ENCODE measurements around the gene TENM3. TPM values are rescaled to one million over a fixed set of nuclear protein-coding genes. Genes with fewer than 3 reads are reported as not detected.

TENM3 gene
- total and polyA plus RNA-seq, 2 experiments from 2014 or later, result 16.1 to 70.9 TPM

DNA sequence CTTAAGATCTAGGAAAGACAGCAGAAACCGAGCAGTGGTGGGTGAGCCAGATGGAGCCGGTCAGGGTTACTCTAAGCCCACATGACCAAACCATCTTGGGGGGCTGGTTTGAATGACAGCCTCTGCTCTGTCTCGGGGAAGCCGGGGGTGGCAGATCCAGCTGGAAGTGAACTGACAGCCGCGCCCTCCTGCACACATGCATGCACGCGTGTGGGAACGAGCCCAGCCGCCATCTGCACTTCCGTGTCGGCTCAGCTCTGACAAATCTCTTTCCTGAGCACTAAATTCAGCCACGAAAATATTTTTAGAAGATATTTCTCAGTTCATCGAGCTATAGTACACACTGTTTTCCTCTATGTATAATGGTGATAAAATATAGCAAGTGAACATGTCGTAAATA lies 558.4 kb downstream of the TENM3 start:
- Histone ChIP-seq H3K4me1 (ENCODE audit: insufficient read depth) (no peaks in the 10 kb centered on the region), H3K27me3 (no peaks in the 10 kb centered on the region), H4K20me1 (ENCODE audit: insufficient read depth, poor library complexity, severe bottlenecking) (no peaks in the 10 kb centered on the region), H3K9me2 (replicated peaks; ENCODE audit: insufficient read depth) (no peaks in the 10 kb centered on the region), H3K79me2 (no peaks in the 10 kb centered on the region), H3K27ac (no peak overlapping the region), H2AFZ (no peak overlapping the region), H3K4me2 (no peak overlapping the region), H3K9me3 (ENCODE audit: low read depth) (no peaks in the 10 kb centered on the region), H3K36me3 (replicated peaks; ENCODE audit: insufficient read depth, low read depth) (no peaks in the 10 kb centered on the region), H3K4me3 (no peak overlapping the region)
- TF ChIP-seq, protein P1, sequence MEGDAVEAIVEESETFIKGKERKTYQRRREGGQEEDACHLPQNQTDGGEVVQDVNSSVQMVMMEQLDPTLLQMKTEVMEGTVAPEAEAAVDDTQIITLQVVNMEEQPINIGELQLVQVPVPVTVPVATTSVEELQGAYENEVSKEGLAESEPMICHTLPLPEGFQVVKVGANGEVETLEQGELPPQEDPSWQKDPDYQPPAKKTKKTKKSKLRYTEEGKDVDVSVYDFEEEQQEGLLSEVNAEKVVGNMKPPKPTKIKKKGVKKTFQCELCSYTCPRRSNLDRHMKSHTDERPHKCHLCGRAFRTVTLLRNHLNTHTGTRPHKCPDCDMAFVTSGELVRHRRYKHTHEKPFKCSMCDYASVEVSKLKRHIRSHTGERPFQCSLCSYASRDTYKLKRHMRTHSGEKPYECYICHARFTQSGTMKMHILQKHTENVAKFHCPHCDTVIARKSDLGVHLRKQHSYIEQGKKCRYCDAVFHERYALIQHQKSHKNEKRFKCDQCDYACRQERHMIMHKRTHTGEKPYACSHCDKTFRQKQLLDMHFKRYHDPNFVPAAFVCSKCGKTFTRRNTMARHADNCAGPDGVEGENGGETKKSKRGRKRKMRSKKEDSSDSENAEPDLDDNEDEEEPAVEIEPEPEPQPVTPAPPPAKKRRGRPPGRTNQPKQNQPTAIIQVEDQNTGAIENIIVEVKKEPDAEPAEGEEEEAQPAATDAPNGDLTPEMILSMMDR (IDR thresholded peaks at IDR 0.05; ENCODE audit: poor library complexity), result no peak
- no peak for TF ChIP-seq EZH2phosphoT487 (IDR thresholded peaks at IDR 0.05; ENCODE audit: low read depth, severe bottlenecking, unreplicated experiment)
- no peak for TF ChIP-seq EZH2 (IDR thresholded peaks at IDR 0.05; ENCODE audit: borderline replicate concordance)
- DNase-seq (ENCODE audit: low spot score), result no peak
- 91% methylated on average over 15 of the region's 15 CpGs for WGBS (ENCODE audit: low lambda C conversion rate, missing lambda C conversion rate)

DNA sequence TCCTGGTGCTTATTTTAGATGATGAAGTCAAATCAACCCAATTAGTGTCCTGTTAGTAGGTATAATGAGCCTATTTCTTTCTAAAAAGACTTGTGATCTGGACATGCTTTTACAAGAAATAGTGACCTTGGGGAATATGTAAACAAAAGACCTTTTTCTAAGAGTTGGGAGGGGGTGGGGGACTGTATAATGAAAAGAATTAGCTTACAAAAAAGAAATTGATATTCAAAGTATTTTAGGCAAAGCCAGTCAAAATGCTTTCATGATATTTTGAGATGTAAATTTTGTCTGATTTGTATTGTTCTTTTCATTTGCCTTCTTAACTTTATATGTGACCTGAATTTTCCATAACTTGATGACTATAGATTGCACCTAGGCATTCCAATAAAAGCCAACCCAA lies 559.4 kb downstream of the TENM3 start:
- no peak for DNase-seq (ENCODE audit: low spot score)
- no peaks in the 10 kb centered on the region for H4K20me1 ChIP-seq (ENCODE audit: insufficient read depth, poor library complexity, severe bottlenecking)
- H3K9me3 ChIP-seq (ENCODE audit: low read depth), result no peaks in the 10 kb centered on the region
- no peaks in the 10 kb centered on the region for H3K27me3 ChIP-seq
- TF ChIP-seq EZH2phosphoT487 (IDR thresholded peaks at IDR 0.05; ENCODE audit: low read depth, severe bottlenecking, unreplicated experiment) (no peak), EZH2 (IDR thresholded peaks at IDR 0.05; ENCODE audit: borderline replicate concordance) (no peak)
- TF ChIP-seq, protein P1 (IDR thresholded peaks at IDR 0.05; ENCODE audit: poor library complexity), result no peak
- H3K79me2 ChIP-seq, result no peaks in the 10 kb centered on the region
- no peaks in the 10 kb centered on the region for H3K36me3 ChIP-seq (replicated peaks; ENCODE audit: insufficient read depth, low read depth)
- no peaks in the 10 kb centered on the region for H3K9me2 ChIP-seq (replicated peaks; ENCODE audit: insufficient read depth)
- H2AFZ ChIP-seq, result no peak overlapping the region
- H3K4me2 ChIP-seq, result no peak overlapping the region
- no peak overlapping the region for H3K27ac ChIP-seq
- H3K4me3 ChIP-seq, result no peak overlapping the region
- H3K4me1 ChIP-seq (ENCODE audit: insufficient read depth), result peaks cover 6% of the 10 kb centered on the region

DNA sequence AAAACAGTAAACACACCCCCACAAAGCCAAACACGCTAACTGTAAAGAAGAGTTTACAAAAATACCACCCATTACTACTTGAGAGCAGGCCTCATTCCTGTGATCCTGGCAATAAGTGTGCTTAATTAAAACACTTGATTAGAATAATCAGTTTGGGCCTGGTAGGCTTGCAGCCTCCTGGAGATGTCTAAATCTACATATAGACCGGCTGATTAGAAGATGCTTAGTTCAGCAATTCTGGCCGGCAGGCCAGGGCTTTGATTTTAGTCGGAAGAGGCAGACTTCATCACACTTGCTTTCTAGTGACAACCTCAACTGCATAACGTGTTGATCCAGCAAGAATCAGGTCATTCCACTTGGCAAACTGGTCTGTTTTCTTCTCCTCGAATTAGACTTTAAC lies 560.0 kb downstream of the TENM3 start:
- no peak overlapping the region for H3K27ac ChIP-seq
- WGBS (ENCODE audit: low lambda C conversion rate, missing lambda C conversion rate), result 64% methylated on average over 6 of the region's 6 CpGs
- H3K4me3 ChIP-seq, result no peak overlapping the region
- no peak for TF ChIP-seq EZH2 (IDR thresholded peaks at IDR 0.05; ENCODE audit: borderline replicate concordance)
- TF ChIP-seq, protein P1 (IDR thresholded peaks at IDR 0.05; ENCODE audit: poor library complexity), result no peak
- no peak for TF ChIP-seq EZH2phosphoT487 (IDR thresholded peaks at IDR 0.05; ENCODE audit: low read depth, severe bottlenecking, unreplicated experiment)
- no peaks in the 10 kb centered on the region for H3K9me2 ChIP-seq (replicated peaks; ENCODE audit: insufficient read depth)
- no peak for DNase-seq (ENCODE audit: low spot score)
- peaks cover 6% of the 10 kb centered on the region for H3K4me1 ChIP-seq (ENCODE audit: insufficient read depth)
- no peaks in the 10 kb centered on the region for H3K9me3 ChIP-seq (ENCODE audit: low read depth)
- H3K79me2 ChIP-seq, result no peaks in the 10 kb centered on the region
- H2AFZ ChIP-seq, result no peak overlapping the region
- no peaks in the 10 kb centered on the region for H3K36me3 ChIP-seq (replicated peaks; ENCODE audit: insufficient read depth, low read depth)
- H3K27me3 ChIP-seq, result no peaks in the 10 kb centered on the region
- H3K4me2 ChIP-seq, result no peak overlapping the region
- H4K20me1 ChIP-seq (ENCODE audit: insufficient read depth, poor library complexity, severe bottlenecking), result no peaks in the 10 kb centered on the region

DNA sequence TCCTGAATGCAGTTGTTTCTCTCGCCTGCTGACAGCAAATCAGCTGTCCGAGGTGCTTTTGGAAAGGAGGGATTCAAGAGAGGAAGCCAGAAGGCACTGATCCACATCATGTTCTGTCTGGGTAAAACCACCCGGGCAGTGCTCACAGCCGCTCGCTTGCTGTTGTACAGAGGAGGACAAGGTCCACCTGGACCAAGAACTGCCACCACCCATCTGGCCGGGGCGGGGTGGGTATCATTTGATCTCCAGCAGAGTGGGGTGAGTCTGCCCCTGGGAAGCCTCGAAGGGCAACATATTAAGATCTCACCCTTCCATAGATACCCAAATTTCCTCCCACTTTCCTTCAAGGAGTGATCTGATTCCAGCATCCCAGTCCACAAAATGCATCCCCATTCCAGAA lies 560.9 kb downstream of the TENM3 start:
- H3K9me2 ChIP-seq (replicated peaks; ENCODE audit: insufficient read depth), result no peaks in the 10 kb centered on the region
- H3K27me3 ChIP-seq, result no peaks in the 10 kb centered on the region

More for the DNA sequence above, 560.9 kb downstream of the TENM3 start:
- Histone ChIP-seq H3K4me1 (ENCODE audit: insufficient read depth) (peaks cover 6% of the 10 kb centered on the region), H3K27ac (no peak overlapping the region), H3K4me3 (no peak overlapping the region), H3K9me3 (ENCODE audit: low read depth) (no peaks in the 10 kb centered on the region), H4K20me1 (ENCODE audit: insufficient read depth, poor library complexity, severe bottlenecking) (no peaks in the 10 kb centered on the region), H3K79me2 (no peaks in the 10 kb centered on the region), H3K4me2 (no peak overlapping the region), H2AFZ (no peak overlapping the region), H3K36me3 (replicated peaks; ENCODE audit: insufficient read depth, low read depth) (no peaks in the 10 kb centered on the region)
- 87% methylated on average over 8 of the region's 8 CpGs for WGBS (ENCODE audit: low lambda C conversion rate, missing lambda C conversion rate)
- TF ChIP-seq, protein P1 (IDR thresholded peaks at IDR 0.05; ENCODE audit: poor library complexity), result no peak
- TF ChIP-seq EZH2 (IDR thresholded peaks at IDR 0.05; ENCODE audit: borderline replicate concordance) (no peak), EZH2phosphoT487 (IDR thresholded peaks at IDR 0.05; ENCODE audit: low read depth, severe bottlenecking, unreplicated experiment) (no peak)
- DNase-seq (ENCODE audit: low spot score), result no peak

Data from hepatocyte (in vitro differentiated cells).